ENCODE results near the gene CKAP2L. TPM values are rescaled to one million over a fixed set of nuclear protein-coding genes. Genes with fewer than 3 reads are reported as not detected.

Gene CKAP2L
- total and polyA plus RNA-seq, 10 of the 15 experiments (the other 5 are each of a cell fraction or from before 2014, with no cell fraction given): 10.5 to 37.4 (median 20.2) TPM

DNA sequence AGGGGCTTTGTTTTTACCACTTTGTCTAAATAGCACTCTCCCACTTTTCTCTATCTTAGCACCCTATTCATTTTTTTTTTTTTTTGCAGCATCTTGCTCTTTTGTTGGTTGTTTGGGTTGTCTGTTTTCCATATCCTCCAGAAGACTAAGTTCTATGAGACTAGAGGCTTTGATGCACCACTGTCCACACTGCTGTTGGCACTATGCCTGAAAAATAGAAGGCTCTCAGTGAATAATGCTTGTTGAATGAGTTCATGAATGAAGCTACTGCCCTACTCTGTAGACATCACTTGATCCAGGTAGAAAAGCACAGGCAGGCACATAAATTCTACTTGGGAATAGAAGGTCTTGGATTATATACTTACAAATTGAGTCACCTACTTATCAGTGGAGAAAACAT, 12.6 kb upstream of the CKAP2L start:
- no peak overlapping the region for H3K27ac ChIP-seq (ENCODE audit: control insufficient read depth, insufficient read depth)
- intact Hi-C loops (cut with micrococcal nuclease; ENCODE audit: unreplicated experiment) (no loop called here), in situ Hi-C loops (cut with MboI) (no loop called here)
- BruUV-seq (replicated peaks): no TSS peak
- no peak overlapping the region for H3K4me3 ChIP-seq
- H3K4me2 ChIP-seq (ENCODE audit: control insufficient read depth, insufficient read depth): no peak overlapping the region
- H3K36me3 ChIP-seq (ENCODE audit: control insufficient read depth in 2 of 2, insufficient read depth in 2 of 2, low read length in 1 of 2): no peaks in the 10 kb centered on the region
- RAD21 ChIA-PET (ENCODE audit: unreplicated experiment): no interaction called here
- no peaks in the 10 kb centered on the region for H4K20me1 ChIP-seq (ENCODE audit: control insufficient read depth, insufficient read depth)
- CTCF ChIA-PET: interaction anchor here (0.6 kb wide), 1 partner anchor 292 kb away, joined by 5 read pairs; no protein-coding TSS in a partner anchor
- DNase-seq (ENCODE audit: low read depth, low spot score): no peak
- H3K79me2 ChIP-seq (ENCODE audit: control insufficient read depth, insufficient read depth, low read length): no peaks in the 10 kb centered on the region
- POLR2A ChIA-PET: interaction anchor here (0.6 kb wide), 1 partner anchor 169 kb away, joined by 4 read pairs; no protein-coding TSS in a partner anchor
- no peak overlapping the region for H3K9ac ChIP-seq (ENCODE audit: control insufficient read depth, insufficient read depth, low read length)
- H3K4me1 ChIP-seq (ENCODE audit: control insufficient read depth, insufficient read depth, low read length): peaks cover 10% of the 10 kb centered on the region
- TF ChIP-seq ZNF274 (IDR thresholded peaks at IDR 0.05; ENCODE audit: insufficient read depth, insufficient read length): no peak
- TF ChIP-seq, protein P1, sequence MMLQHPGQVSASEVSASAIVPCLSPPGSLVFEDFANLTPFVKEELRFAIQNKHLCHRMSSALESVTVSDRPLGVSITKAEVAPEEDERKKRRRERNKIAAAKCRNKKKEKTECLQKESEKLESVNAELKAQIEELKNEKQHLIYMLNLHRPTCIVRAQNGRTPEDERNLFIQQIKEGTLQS (IDR thresholded peaks at IDR 0.05; ENCODE audit: borderline replicate concordance, extremely low read depth, low read depth, low read length): no peak
- TF ChIP-seq, protein P2, sequence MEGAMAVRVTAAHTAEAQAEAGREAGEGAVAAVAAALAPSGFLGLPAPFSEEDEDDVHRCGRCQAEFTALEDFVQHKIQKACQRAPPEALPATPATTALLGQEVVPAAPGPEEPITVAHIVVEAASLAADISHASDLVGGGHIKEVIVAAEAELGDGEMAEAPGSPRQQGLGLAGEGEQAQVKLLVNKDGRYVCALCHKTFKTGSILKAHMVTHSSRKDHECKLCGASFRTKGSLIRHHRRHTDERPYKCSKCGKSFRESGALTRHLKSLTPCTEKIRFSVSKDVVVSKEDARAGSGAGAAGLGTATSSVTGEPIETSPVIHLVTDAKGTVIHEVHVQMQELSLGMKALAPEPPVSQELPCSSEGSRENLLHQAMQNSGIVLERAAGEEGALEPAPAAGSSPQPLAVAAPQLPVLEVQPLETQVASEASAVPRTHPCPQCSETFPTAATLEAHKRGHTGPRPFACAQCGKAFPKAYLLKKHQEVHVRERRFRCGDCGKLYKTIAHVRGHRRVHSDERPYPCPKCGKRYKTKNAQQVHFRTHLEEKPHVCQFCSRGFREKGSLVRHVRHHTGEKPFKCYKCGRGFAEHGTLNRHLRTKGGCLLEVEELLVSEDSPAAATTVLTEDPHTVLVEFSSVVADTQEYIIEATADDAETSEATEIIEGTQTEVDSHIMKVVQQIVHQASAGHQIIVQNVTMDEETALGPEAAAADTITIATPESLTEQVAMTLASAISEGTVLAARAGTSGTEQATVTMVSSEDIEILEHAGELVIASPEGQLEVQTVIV (IDR thresholded peaks at IDR 0.05; ENCODE audit: borderline replicate concordance, partially characterized antibody): no peak
- no peak for TF ChIP-seq NFIC (IDR thresholded peaks at IDR 0.05; ENCODE audit: low read depth, low read length)
- TF ChIP-seq TCF12 (IDR thresholded peaks at IDR 0.05; ENCODE audit: low read depth, low read length): no peak
- no peak for TF ChIP-seq POLR2A (IDR thresholded peaks at IDR 0.05; ENCODE audit: low read depth, low read length)
- TF ChIP-seq, protein P3, sequence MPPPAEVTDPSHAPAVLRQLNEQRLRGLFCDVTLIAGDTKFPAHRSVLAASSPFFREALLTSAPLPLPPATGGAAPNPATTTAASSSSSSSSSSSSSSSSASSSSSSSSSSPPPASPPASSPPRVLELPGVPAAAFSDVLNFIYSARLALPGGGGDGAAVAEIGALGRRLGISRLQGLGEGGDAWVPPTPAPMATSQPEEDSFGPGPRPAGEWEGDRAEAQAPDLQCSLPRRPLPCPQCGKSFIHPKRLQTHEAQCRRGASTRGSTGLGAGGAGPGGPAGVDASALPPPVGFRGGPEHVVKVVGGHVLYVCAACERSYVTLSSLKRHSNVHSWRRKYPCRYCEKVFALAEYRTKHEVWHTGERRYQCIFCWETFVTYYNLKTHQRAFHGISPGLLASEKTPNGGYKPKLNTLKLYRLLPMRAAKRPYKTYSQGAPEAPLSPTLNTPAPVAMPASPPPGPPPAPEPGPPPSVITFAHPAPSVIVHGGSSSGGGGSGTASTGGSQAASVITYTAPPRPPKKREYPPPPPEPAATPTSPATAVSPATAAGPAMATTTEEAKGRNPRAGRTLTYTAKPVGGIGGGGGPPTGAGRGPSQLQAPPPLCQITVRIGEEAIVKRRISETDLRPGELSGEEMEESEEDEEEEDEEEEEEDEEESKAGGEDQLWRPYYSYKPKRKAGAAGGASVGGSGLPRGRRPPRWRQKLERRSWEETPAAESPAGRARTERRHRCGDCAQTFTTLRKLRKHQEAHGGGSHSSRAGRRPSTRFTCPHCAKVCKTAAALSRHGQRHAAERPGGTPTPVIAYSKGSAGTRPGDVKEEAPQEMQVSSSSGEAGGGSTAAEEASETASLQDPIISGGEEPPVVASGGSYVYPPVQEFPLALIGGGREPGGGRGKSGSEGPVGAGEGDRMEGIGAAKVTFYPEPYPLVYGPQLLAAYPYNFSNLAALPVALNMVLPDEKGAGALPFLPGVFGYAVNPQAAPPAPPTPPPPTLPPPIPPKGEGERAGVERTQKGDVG (CRISPR knock-in tag; IDR thresholded peaks at IDR 0.05): no peak
- TF ChIP-seq GABPA (IDR thresholded peaks at IDR 0.05; ENCODE audit: low read depth): no peak
- no peak for TF ChIP-seq GATAD2B (conservative IDR thresholded peaks at IDR 0.05; ENCODE audit: low read depth)
- no peak for TF ChIP-seq EP300 (IDR thresholded peaks at IDR 0.05; ENCODE audit: borderline replicate concordance in 1 of 2, control insufficient read depth in 1 of 2, low read depth in 2 of 2, low read length in 2 of 2)
- no peak for TF ChIP-seq RB1 (IDR thresholded peaks at IDR 0.05; ENCODE audit: borderline replicate concordance)
- TF ChIP-seq CREM (IDR thresholded peaks at IDR 0.05; ENCODE audit: low read depth): no peak
- TF ChIP-seq PAX5 (IDR thresholded peaks at IDR 0.05; ENCODE audit: borderline replicate concordance, low read depth, low read length): no peak
- no peak for TF ChIP-seq PRDM15 (CRISPR knock-in tag; IDR thresholded peaks at IDR 0.05)
- TF ChIP-seq KLF5 (IDR thresholded peaks at IDR 0.05; ENCODE audit: partially characterized antibody): no peak
- H3K9me3 ChIP-seq (replicated peaks; ENCODE audit: control insufficient read depth, insufficient read depth, low read length): no peaks in the 10 kb centered on the region
- H3K27me3 ChIP-seq (replicated peaks in 1 of 2; ENCODE audit: control insufficient read depth in 2 of 2, insufficient read depth in 2 of 2, low read length in 1 of 2): no peaks in the 10 kb centered on the region
- FAIRE-seq: no peak
- ATAC-seq: no peak
- H2AFZ ChIP-seq (ENCODE audit: control insufficient read depth, low read depth, low read length): no peak overlapping the region
- SMC1A ChIA-PET (ENCODE audit: uncharacterized antibody, unreplicated experiment): interaction anchor here (1.0 to 1.2 kb wide), 2 partner anchors 24 to 109 kb away, joined by 3 read pairs; no protein-coding TSS in a partner anchor
